HG03469 (cell line): ENCODE results near the gene GUCY1A2.
"Not testable (repeated sequence)": the region's sequence is repeated elsewhere in the genome, so short reads cannot be mapped to it uniquely, and the experiment has no call there.

Experiments used
- ATAC-seq: cut with Tn5 transposase; IDR thresholded peaks from one replicate; pipeline ENCODE4 v1.9.1; 2021; ENCODE audit warnings: mild to moderate bottlenecking, moderate library complexity, moderate number of reproducible peaks; ENCODE audit not compliant: unreplicated experiment

Gene GUCY1A2

GRCh38 chr11:107018219-107018901 lies at the start of gene GUCY1A2:
Gene GUCY1A2 (minus strand): TSS chr11:107018476. CDS start chr11:107018055, 421 bp downstream.
- peak; percentile 20 for ATAC-seq

- ATAC-seq, result no peak
These were observed 36.1 kb upstream of the GUCY1A2 start for GRCh38 chr11:107054391-107054790.

- ATAC-seq, result not testable (repeated sequence)
These were observed 33.1 kb upstream of the GUCY1A2 start for GRCh38 chr11:107051332-107051731.

- not testable (repeated sequence) for ATAC-seq
These were observed 32.6 kb upstream of the GUCY1A2 start for GRCh38 chr11:107050899-107051298.

GRCh38 chr11:107050121-107050520 lies 31.8 kb upstream of the GUCY1A2 start:
- no peak for ATAC-seq

- ATAC-seq, result no peak
These were observed 26.2 kb upstream of the GUCY1A2 start for GRCh38 chr11:107044503-107044902.

GRCh38 chr11:107043242-107044006 lies 25.1 kb upstream of the GUCY1A2 start:
- ATAC-seq, result peak; percentile 89

- ATAC-seq, result no peak
These were observed 24.5 kb upstream of the GUCY1A2 start for GRCh38 chr11:107042748-107043147.

GRCh38 chr11:107041088-107041444 lies 22.8 kb upstream of the GUCY1A2 start:
- ATAC-seq, result peak; percentile 30

GRCh38 chr11:107040433-107041087 lies 22.3 kb upstream of the GUCY1A2 start:
- ATAC-seq, result peak; percentile 18

GRCh38 chr11:107025673-107026072 lies 7.4 kb upstream of the GUCY1A2 start:
- no peak for ATAC-seq

- no peak for ATAC-seq
These were observed 2.3 kb upstream of the GUCY1A2 start for GRCh38 chr11:107020594-107020993.

GRCh38 chr11:107018902-107019493 lies 722 bp upstream of the GUCY1A2 start:
- no peak for ATAC-seq

GRCh38 chr11:107017433-107018218 lies 650 bp downstream of the GUCY1A2 start:
- ATAC-seq, result peak; percentile 54

GRCh38 chr11:107017104-107017432 lies 1.2 kb downstream of the GUCY1A2 start:
- no peak for ATAC-seq

- no peak for ATAC-seq
These were observed 3.4 kb downstream of the GUCY1A2 start for GRCh38 chr11:107014871-107015270.

- ATAC-seq, result no peak
These were observed 6.3 kb downstream of the GUCY1A2 start for GRCh38 chr11:107011977-107012376.

GRCh38 chr11:107009190-107009589 lies 9.1 kb downstream of the GUCY1A2 start:
- no peak for ATAC-seq

GRCh38 chr11:107006076-107006833 lies 12.0 kb downstream of the GUCY1A2 start:
- ATAC-seq, result no peak

- no peak for ATAC-seq
These were observed 19.1 kb downstream of the GUCY1A2 start for GRCh38 chr11:106999196-106999595.
